CD14-positive monocyte (primary cell): ENCODE results near the gene COL27A1. TPM values are rescaled to one million over a fixed set of nuclear protein-coding genes. Genes with fewer than 3 reads are reported as not detected.

Source experiments
- DNase-seq, 3 donors: peaks; one replicate each; pipeline ENCODE4 v3.0.0-alpha.2; 2011 to 2022
- H2AFZ ChIP-seq: 2 replicates; pipeline ENCODE4 v1.6.0; 2012; ENCODE audit warnings: mild to moderate bottlenecking, low read depth, low read length, inconsistent platforms; ENCODE audit not compliant: insufficient read depth, poor library complexity, severe bottlenecking
- H3K27ac ChIP-seq, 2 donors: 1 replicate in 1 of 2; 2 replicates in 1 of 2; pipeline ENCODE4 v1.5.1; 2012 to 2013; ENCODE audit warnings: low read length in 2 of 2, control low read depth in 1 of 2, inconsistent platforms in 1 of 2, low read depth in 1 of 2, mild to moderate bottlenecking in 1 of 2
- H3K27me3 ChIP-seq, 2 donors: one replicate each; pipeline versions ENCODE4 v1.6.0 to v1.6.1; 2011 to 2013; ENCODE audit warnings: low read length in 2 of 2; ENCODE audit not compliant: control insufficient read depth in 2 of 2, insufficient read depth in 2 of 2
- H3K36me3 ChIP-seq, 2 donors: replicated peaks in 1 of 2; 1 replicate in 1 of 2; 2 replicates in 1 of 2; pipeline versions ENCODE4 v1.5.1 to v1.6.1; 2012 to 2013; ENCODE audit warnings: low read length in 2 of 2, control low read depth in 1 of 2, inconsistent platforms in 1 of 2, mild to moderate bottlenecking in 1 of 2; ENCODE audit not compliant: insufficient read depth in 2 of 2, control insufficient read depth in 1 of 2
- H3K4me1 ChIP-seq, 2 donors: 1 replicate in 1 of 2; 2 replicates in 1 of 2; pipeline versions ENCODE4 v1.5.1 to v1.6.1; 2012 to 2013; ENCODE audit warnings: low read length in 2 of 2, control low read depth in 1 of 2, inconsistent platforms in 1 of 2, mild to moderate bottlenecking in 1 of 2, moderate library complexity in 1 of 2; ENCODE audit not compliant: insufficient read depth in 2 of 2, control insufficient read depth in 1 of 2
- H3K4me2 ChIP-seq: replicated peaks from 2 replicates; pipeline ENCODE3; 2012; ENCODE audit warnings: low read length, moderate library complexity, mild to moderate bottlenecking; ENCODE audit not compliant: poor library complexity, severe bottlenecking; ENCODE audit errors: extremely low read depth
- H3K4me3 ChIP-seq, 3 experiments: fragments of 200-600 bp in 1 of 3; sonication (generic) in 1 of 3; replicated peaks in 1 of 3; 1 replicate in 2 of 3; 2 replicates in 1 of 3; pipeline ENCODE4 v1.5.1; 2011 to 2013; ENCODE audit warnings: low read length in 3 of 3, mild to moderate bottlenecking in 3 of 3, control low read depth in 2 of 3, low read depth in 2 of 3, inconsistent platforms in 1 of 3, moderate library complexity in 1 of 3
- H3K79me2 ChIP-seq: 2 replicates; pipeline ENCODE4 v1.6.0; 2012; ENCODE audit warnings: mild to moderate bottlenecking, control low read depth, inconsistent platforms, low read length, moderate library complexity; ENCODE audit not compliant: insufficient read depth
- H3K9ac ChIP-seq: 2 replicates; pipeline ENCODE4 v1.6.0; 2017; ENCODE audit warnings: low read length, mild to moderate bottlenecking; ENCODE audit not compliant: insufficient read depth, poor library complexity, severe bottlenecking
- H3K9me3 ChIP-seq, 2 donors: replicated peaks in 1 of 2; 1 replicate in 1 of 2; 2 replicates in 1 of 2; pipeline versions ENCODE4 v1.5.1 to v1.6.1; 2012 to 2013; ENCODE audit warnings: low read length in 2 of 2, control low read depth in 1 of 2; ENCODE audit not compliant: control insufficient read depth in 1 of 2, insufficient read depth in 1 of 2
- H4K20me1 ChIP-seq: 2 replicates; pipeline ENCODE4 v1.6.0; 2012; ENCODE audit warnings: mild to moderate bottlenecking, low read length, control low read depth, moderate library complexity; ENCODE audit not compliant: insufficient read depth
- H3K27ac Mint-ChIP-seq, 7 donors: one replicate each; pipeline ENCODE4 v1.8.0; 2020; ENCODE audit warnings: mild to moderate bottlenecking in 7 of 7, mixed read lengths in 7 of 7, moderate library complexity in 6 of 7, inconsistent platforms in 2 of 7
- H3K27me3 Mint-ChIP-seq, 3 donors: one replicate each; pipeline ENCODE4 v1.8.0; 2021 to 2022; ENCODE audit warnings: low read depth in 3 of 3, mild to moderate bottlenecking in 3 of 3, mixed read lengths in 3 of 3, moderate library complexity in 3 of 3, inconsistent platforms in 1 of 3
- H3K36me3 Mint-ChIP-seq, 2 donors: one replicate each; pipeline ENCODE4 v1.8.0; 2020; ENCODE audit warnings: mixed read lengths in 2 of 2, inconsistent platforms in 1 of 2, mild to moderate bottlenecking in 1 of 2
- H3K4me1 Mint-ChIP-seq: one replicate; pipeline ENCODE4 v1.8.0; 2020; ENCODE audit warnings: mild to moderate bottlenecking, mixed read lengths
- H3K4me3 Mint-ChIP-seq, 2 donors: one replicate each; pipeline ENCODE4 v1.8.0; 2020; ENCODE audit warnings: mild to moderate bottlenecking in 2 of 2, mixed read lengths in 2 of 2, moderate library complexity in 1 of 2
- H3K9me3 Mint-ChIP-seq, 7 donors: one replicate each; pipeline ENCODE4 v1.8.0; 2020 to 2022; ENCODE audit warnings: mixed read lengths in 7 of 7, mild to moderate bottlenecking in 6 of 7, moderate library complexity in 6 of 7, inconsistent platforms in 2 of 7
- WGBS: methylation state at CpG from one replicate; pipeline ENCODE4 v1.1.5; 2013; ENCODE audit warnings: missing lambda C conversion rate; ENCODE audit not compliant: insufficient coverage; 5-methylcytosine and 5-hydroxymethylcytosine counted together
- intact Hi-C, 2 donors: fragments of 100-400 bp; cut with micrococcal nuclease; formaldehyde crosslinking; loops; one replicate each; pipeline versions ENCODE4 v1.15.0 to v1.15.1; 2023
- polyA plus RNA-seq, 3 donors: library from polyadenylated mRNA; depleted of rRNA in 1 of 3; unstranded in 2 of 3; stranded (reverse) in 1 of 3; fragments of 300-500 nt in 2 of 3; fragments of >200 nt in 1 of 3; fragmentation: Illumina TruSeq in 2 of 3; gene quantifications; 1 replicate in 2 of 3; 2 replicates in 1 of 3; pipeline ENCODE4 v1.2.3, GENCODE V29; 2012 to 2021
- TF ChIP-seq, protein P1 (sequence below): fragments of 200-600 bp; IDR thresholded peaks from one replicate; pipeline ENCODE4 v1.8.0; 2022; ENCODE audit warnings: antibody characterized with exemption, mild to moderate bottlenecking

COL27A1 gene
- polyA plus RNA-seq, 3 donors, result 0.03 TPM; not detected in 2

DNA sequence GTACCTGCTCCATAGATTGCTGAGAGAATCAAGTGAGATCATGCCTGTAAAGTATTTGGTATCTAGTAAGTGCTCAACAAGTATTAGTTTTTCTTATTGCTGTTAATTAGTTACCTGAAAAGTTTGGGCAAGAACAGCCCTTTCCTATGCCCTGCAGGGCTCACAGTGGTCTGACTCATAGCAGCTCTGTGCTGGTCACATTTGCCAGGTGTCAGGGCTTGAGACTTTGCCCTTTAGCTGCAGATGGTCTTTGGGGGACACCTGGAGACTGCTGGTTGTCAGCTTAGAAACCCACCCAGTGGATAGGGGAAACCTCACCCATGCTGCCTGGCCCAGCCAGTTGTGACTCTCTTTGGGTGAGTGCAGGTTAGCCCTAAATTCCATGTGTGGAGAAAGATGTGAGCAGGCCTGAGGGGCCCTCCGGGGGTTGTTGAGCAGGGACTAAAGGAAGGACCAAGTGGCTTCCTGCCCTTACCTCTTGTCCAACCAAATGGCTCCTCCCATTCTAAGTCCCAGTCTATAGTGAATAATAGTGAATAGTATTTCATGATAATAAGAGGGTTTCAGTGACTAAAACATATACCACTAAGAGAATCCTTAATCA lies 9.0 kb downstream of the COL27A1 start:
- H3K27me3 ChIP-seq, result peaks cover 0 to 9% of the 10 kb centered on the region in 2 donors
- no peaks in the 10 kb centered on the region for H3K79me2 ChIP-seq
- H3K4me3 ChIP-seq, result no peak overlapping the region
- WGBS, result no CpG with 5 or more reads among the region's 1 CpG
- no peaks in the 10 kb centered on the region for H3K9me3 ChIP-seq
- H3K4me1 ChIP-seq, result no peaks in the 10 kb centered on the region
- no peaks in the 10 kb centered on the region for H3K4me1 Mint-ChIP-seq
- peaks cover 7 to 21% (median 12%) of the 10 kb centered on the region in 3 donors for H3K27me3 Mint-ChIP-seq
- intact Hi-C loops, result no loop called here
- no peak overlapping the region for H3K27ac Mint-ChIP-seq
- H2AFZ ChIP-seq, result no peak overlapping the region
- no peak for DNase-seq
- no peak overlapping the region for H3K27ac ChIP-seq
- H4K20me1 ChIP-seq, result no peaks in the 10 kb centered on the region
- H3K36me3 Mint-ChIP-seq, result no peaks in the 10 kb centered on the region
- TF ChIP-seq, protein P1, sequence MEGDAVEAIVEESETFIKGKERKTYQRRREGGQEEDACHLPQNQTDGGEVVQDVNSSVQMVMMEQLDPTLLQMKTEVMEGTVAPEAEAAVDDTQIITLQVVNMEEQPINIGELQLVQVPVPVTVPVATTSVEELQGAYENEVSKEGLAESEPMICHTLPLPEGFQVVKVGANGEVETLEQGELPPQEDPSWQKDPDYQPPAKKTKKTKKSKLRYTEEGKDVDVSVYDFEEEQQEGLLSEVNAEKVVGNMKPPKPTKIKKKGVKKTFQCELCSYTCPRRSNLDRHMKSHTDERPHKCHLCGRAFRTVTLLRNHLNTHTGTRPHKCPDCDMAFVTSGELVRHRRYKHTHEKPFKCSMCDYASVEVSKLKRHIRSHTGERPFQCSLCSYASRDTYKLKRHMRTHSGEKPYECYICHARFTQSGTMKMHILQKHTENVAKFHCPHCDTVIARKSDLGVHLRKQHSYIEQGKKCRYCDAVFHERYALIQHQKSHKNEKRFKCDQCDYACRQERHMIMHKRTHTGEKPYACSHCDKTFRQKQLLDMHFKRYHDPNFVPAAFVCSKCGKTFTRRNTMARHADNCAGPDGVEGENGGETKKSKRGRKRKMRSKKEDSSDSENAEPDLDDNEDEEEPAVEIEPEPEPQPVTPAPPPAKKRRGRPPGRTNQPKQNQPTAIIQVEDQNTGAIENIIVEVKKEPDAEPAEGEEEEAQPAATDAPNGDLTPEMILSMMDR, result no peak
- no peaks in the 10 kb centered on the region for H3K9me3 Mint-ChIP-seq
- no peaks in the 10 kb centered on the region for H3K36me3 ChIP-seq
- no peak overlapping the region for H3K4me3 Mint-ChIP-seq
- no peak overlapping the region for H3K4me2 ChIP-seq
- no peak overlapping the region for H3K9ac ChIP-seq

DNA sequence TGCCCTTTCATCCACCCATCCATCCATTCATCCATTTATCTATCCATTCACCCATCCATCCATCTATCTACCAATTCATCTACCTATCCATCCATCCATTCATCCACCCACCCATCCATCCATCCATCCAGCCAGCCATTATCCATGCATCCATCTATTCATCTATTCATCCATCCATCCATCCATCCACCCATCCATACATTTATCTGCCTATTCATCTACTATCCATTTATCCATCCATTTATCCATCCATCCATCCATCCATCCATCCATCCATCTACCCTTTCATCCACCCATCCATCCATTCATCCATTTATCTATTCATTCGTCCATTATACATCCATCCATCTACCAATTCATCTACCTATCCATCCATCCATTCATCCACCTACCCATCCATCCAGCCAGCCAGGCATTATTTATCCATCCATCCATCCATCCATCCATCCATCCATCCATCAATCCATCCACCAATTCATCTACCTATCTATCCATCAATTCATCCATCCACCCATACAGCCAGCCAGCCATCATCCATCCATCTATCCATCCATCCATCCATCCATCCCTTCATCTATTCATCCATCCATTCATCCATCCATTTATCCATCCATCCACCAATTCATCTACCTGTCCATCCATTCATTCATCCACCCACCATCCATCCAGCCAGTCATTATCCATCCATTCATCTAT lies 10.2 kb downstream of the COL27A1 start:
- no peaks in the 10 kb centered on the region for H3K9me3 ChIP-seq
- TF ChIP-seq, protein P1, result no peak
- H3K4me1 ChIP-seq, result no peaks in the 10 kb centered on the region
- H2AFZ ChIP-seq, result no peak overlapping the region
- no peaks in the 10 kb centered on the region for H3K36me3 ChIP-seq
- Mint-ChIP-seq H3K9me3 (no peaks in the 10 kb centered on the region), H3K4me3 (no peak overlapping the region), H3K4me1 (no peaks in the 10 kb centered on the region), H3K27me3 (peaks cover 7 to 17% (median 7%) of the 10 kb centered on the region in 3 donors), H3K27ac (no peak overlapping the region), H3K36me3 (no peaks in the 10 kb centered on the region)
- no peak for DNase-seq
- peaks cover 0 to 9% of the 10 kb centered on the region in 2 donors for H3K27me3 ChIP-seq
- no peak overlapping the region for H3K27ac ChIP-seq
- H3K4me3 ChIP-seq, result no peak overlapping the region
- H3K79me2 ChIP-seq, result no peaks in the 10 kb centered on the region
- no peak overlapping the region for H3K9ac ChIP-seq
- no peaks in the 10 kb centered on the region for H4K20me1 ChIP-seq
- WGBS, result 94% methylated on average over 1 of the region's 1 CpG
- intact Hi-C loops, result no loop called here
- no peak overlapping the region for H3K4me2 ChIP-seq
